Keratinocyte (primary cell): ENCODE results near the gene GPC5. TPM values are rescaled to one million over a fixed set of nuclear protein-coding genes. Genes with fewer than 3 reads are reported as not detected.

Experiments used
- DNase-seq: peaks from one replicate; pipeline ENCODE4 v3.0.0-alpha.2; 2011; ENCODE audit warnings: low read depth, missing footprints, low spot score
- FAIRE-seq: peaks from 2 replicates; lab custom pipeline; 2011; peaks lifted over from hg19 to GRCh38; lab: Jason Lieb, UNC
- H2AFZ ChIP-seq: 2 replicates; pipeline ENCODE4 v1.6.0; 2012; ENCODE audit warnings: low read length, control low read depth, inconsistent platforms; ENCODE audit not compliant: control insufficient read depth
- H3K27ac ChIP-seq: 2 replicates; pipeline ENCODE4 v1.5.1; 2011; ENCODE audit warnings: low read length; ENCODE audit not compliant: control insufficient read depth, insufficient read depth
- H3K27me3 ChIP-seq: 3 replicates; pipeline ENCODE4 v1.6.0; 2011; ENCODE audit warnings: low read length; ENCODE audit not compliant: control insufficient read depth, insufficient read depth; ENCODE audit errors: extremely low read depth
- H3K36me3 ChIP-seq, 2 experiments: 2 replicates in 1 of 2; 3 replicates in 1 of 2; pipeline ENCODE4 v1.5.1; 2011; ENCODE audit warnings: low read length in 2 of 2, mild to moderate bottlenecking in 1 of 2; ENCODE audit not compliant: control insufficient read depth in 2 of 2, insufficient read depth in 2 of 2; ENCODE audit errors: extremely low read depth in 1 of 2
- H3K4me1 ChIP-seq: 3 replicates; pipeline ENCODE4 v1.5.1; 2011; ENCODE audit warnings: low read length; ENCODE audit not compliant: control insufficient read depth, insufficient read depth; ENCODE audit errors: extremely low read depth
- H3K4me2 ChIP-seq: 3 replicates; pipeline ENCODE4 v1.6.0; 2011; ENCODE audit warnings: low read depth, low read length; ENCODE audit not compliant: control insufficient read depth, insufficient read depth; ENCODE audit errors: extremely low read depth
- H3K4me3 ChIP-seq, 3 experiments: fragments of 200-600 bp in 1 of 3; sonication (generic) in 1 of 3; 2 replicates in 2 of 3; 3 replicates in 1 of 3; pipeline ENCODE4 v1.5.1; 2011 to 2016; ENCODE audit warnings: low read length in 3 of 3, mild to moderate bottlenecking in 3 of 3, control low read depth in 2 of 3, inconsistent platforms in 1 of 3, low read depth in 1 of 3, mixed read lengths in 1 of 3, mixed run types in 1 of 3, moderate library complexity in 1 of 3; ENCODE audit not compliant: control insufficient read depth in 2 of 3, insufficient read depth in 2 of 3; ENCODE audit errors: extremely low read depth in 1 of 3
- H3K79me2 ChIP-seq: 2 replicates; pipeline ENCODE4 v1.6.0; 2012; ENCODE audit warnings: low read length; ENCODE audit not compliant: control insufficient read depth, insufficient read depth
- H3K9ac ChIP-seq: 3 replicates; pipeline ENCODE4 v1.6.0; 2011; ENCODE audit warnings: low read length; ENCODE audit not compliant: control insufficient read depth, insufficient read depth; ENCODE audit errors: extremely low read depth
- H3K9me1 ChIP-seq: 3 replicates; pipeline ENCODE4 v1.6.0; 2011; ENCODE audit warnings: low read length; ENCODE audit not compliant: control insufficient read depth, insufficient read depth; ENCODE audit errors: extremely low read depth
- H3K9me3 ChIP-seq: 2 replicates; pipeline ENCODE4 v1.5.1; 2012; ENCODE audit warnings: low read depth, low read length; ENCODE audit not compliant: control insufficient read depth
- H4K20me1 ChIP-seq: 3 replicates; pipeline ENCODE4 v1.6.0; 2011; ENCODE audit warnings: low read length; ENCODE audit not compliant: control insufficient read depth, insufficient read depth; ENCODE audit errors: extremely low read depth
- EZH2 ChIP-seq: IDR thresholded peaks from one replicate; pipeline ENCODE4 v1.6.1; 2012; ENCODE audit warnings: inconsistent platforms, mild to moderate bottlenecking, low read length, moderate library complexity
- dilution Hi-C: fragments of 300-500 bp; cut with MboI; formaldehyde crosslinking; loops from one replicate; pipeline ENCODE4 v1.7.0; 2020; ENCODE audit warnings: low sequenced_read_pairs; ENCODE audit not compliant: extremely low pct_ligation_motif_present
- polyA plus RNA-seq, 5 experiments: library from polyadenylated mRNA; depleted of rRNA in 3 of 5; stranded (reverse) in 3 of 5; stranded (forward) in 1 of 5; unstranded in 1 of 5; fragments of >200 nt; gene quantifications; 1 replicate in 1 of 5; 2 replicates in 3 of 5; 3 replicates in 1 of 5; pipeline versions ENCODE4 v1.2.1 to v1.2.3, GENCODE V29; 2011 to 2012; ENCODE audit warnings: missing spikeins in 2 of 5, low read depth in 1 of 5, low replicate concordance in 1 of 5
- TF ChIP-seq, protein P1 (sequence below), 3 experiments: IDR thresholded peaks in 1 of 3; conservative IDR thresholded peaks in 1 of 3; optimal IDR thresholded peaks in 1 of 3; 2 replicates in 2 of 3; 3 replicates in 1 of 3; pipeline versions ENCODE3 to v1.5.1; 2011; ENCODE audit warnings: low read length in 3 of 3, mild to moderate bottlenecking in 3 of 3, moderate library complexity in 2 of 3, control low read depth in 1 of 3, inconsistent platforms in 1 of 3; ENCODE audit not compliant: insufficient read depth in 2 of 3; ENCODE audit errors: extremely low read depth in 1 of 3

Gene GPC5
- polyA plus RNA-seq, 1 donor (not counting 4 experiments of a cell fraction or from before 2014, with no cell fraction given): 0.10 TPM

DNA sequence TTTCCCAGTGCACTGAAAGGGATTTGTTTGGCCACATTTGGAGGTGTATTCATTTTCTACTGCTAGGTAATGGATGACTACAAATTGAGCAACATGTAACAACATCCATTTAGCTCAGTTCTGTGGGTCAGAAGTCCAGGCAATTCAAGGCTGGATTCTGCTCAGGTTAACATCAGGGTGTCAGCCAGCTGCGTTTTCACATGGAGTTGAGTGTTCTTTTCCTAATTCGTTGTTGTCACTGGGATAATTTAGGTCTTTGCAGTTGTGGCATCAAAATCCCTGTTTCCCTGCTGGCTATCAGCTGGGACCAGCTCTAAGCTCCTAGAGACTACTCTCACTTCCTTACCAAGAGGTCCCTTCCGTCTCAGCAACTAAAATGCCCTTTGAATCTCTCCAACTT lies 25.5 kb upstream of the GPC5 start:
- no peaks in the 10 kb centered on the region for H3K27me3 ChIP-seq
- no peaks in the 10 kb centered on the region for H3K9me3 ChIP-seq
- H3K27ac ChIP-seq: no peak overlapping the region
- DNase-seq (no peak), FAIRE-seq (no peak)
- H3K36me3 ChIP-seq: no peaks in the 10 kb centered on the region
- H3K4me2 ChIP-seq: no peak overlapping the region
- H3K79me2 ChIP-seq: no peaks in the 10 kb centered on the region
- TF ChIP-seq, protein P1, sequence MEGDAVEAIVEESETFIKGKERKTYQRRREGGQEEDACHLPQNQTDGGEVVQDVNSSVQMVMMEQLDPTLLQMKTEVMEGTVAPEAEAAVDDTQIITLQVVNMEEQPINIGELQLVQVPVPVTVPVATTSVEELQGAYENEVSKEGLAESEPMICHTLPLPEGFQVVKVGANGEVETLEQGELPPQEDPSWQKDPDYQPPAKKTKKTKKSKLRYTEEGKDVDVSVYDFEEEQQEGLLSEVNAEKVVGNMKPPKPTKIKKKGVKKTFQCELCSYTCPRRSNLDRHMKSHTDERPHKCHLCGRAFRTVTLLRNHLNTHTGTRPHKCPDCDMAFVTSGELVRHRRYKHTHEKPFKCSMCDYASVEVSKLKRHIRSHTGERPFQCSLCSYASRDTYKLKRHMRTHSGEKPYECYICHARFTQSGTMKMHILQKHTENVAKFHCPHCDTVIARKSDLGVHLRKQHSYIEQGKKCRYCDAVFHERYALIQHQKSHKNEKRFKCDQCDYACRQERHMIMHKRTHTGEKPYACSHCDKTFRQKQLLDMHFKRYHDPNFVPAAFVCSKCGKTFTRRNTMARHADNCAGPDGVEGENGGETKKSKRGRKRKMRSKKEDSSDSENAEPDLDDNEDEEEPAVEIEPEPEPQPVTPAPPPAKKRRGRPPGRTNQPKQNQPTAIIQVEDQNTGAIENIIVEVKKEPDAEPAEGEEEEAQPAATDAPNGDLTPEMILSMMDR (optimal IDR thresholded peaks at IDR 0.05 in 1 of 3, IDR thresholded peaks at IDR 0.05 in 1 of 3, conservative IDR thresholded peaks at IDR 0.05 in 1 of 3; ENCODE audit: extremely low read depth in 1 of 3, insufficient read depth in 2 of 3, low read length in 3 of 3): no peak
- no peak for TF ChIP-seq EZH2
- no peaks in the 10 kb centered on the region for H3K9me1 ChIP-seq
- dilution Hi-C loops: no loop called here
- no peak overlapping the region for H3K9ac ChIP-seq
- no peak overlapping the region for H2AFZ ChIP-seq
- H4K20me1 ChIP-seq: no peaks in the 10 kb centered on the region
- no peak overlapping the region for H3K4me3 ChIP-seq
- H3K4me1 ChIP-seq: peaks cover 9% of the 10 kb centered on the region

DNA sequence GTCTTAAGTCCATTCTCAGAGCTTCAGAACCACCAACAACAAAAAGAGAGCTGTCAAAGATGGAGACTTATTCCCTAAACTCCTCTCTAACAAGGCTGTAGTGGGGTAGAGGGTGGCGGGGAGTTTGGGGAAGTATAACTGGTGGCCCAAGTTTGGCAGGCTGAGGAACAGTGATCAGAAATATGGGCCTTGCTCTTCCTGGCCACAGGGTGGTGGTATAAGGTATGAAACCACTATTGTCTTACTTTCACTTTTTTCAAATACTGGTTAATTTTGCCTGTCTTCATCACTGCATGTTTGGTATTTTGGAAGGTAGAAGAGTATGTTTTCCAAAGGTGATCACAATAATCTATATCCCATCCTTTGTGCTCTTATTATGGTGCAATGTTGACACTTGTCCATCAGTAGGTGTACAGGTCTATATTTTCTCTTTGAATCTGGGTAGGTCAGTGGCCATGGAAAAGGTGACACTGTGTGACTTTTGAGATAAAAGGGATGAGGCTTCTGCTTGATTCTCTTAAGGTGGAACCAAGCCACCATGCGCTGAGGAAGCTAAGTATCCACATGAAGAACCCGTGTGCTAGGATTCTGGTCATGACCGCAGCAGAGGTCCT lies 23.2 kb upstream of the GPC5 start:
- FAIRE-seq (no peak), DNase-seq (no peak)
- H3K79me2 ChIP-seq: no peaks in the 10 kb centered on the region
- H3K4me3 ChIP-seq: no peak overlapping the region
- H3K27ac ChIP-seq: no peak overlapping the region
- H3K9ac ChIP-seq: no peak overlapping the region
- H3K27me3 ChIP-seq: no peaks in the 10 kb centered on the region
- no peak overlapping the region for H2AFZ ChIP-seq
- H3K9me1 ChIP-seq: no peaks in the 10 kb centered on the region
- TF ChIP-seq, protein P1 (optimal IDR thresholded peaks at IDR 0.05 in 1 of 3, IDR thresholded peaks at IDR 0.05 in 1 of 3, conservative IDR thresholded peaks at IDR 0.05 in 1 of 3; ENCODE audit: extremely low read depth in 1 of 3, insufficient read depth in 2 of 3, low read length in 3 of 3): peak; percentile 48 to 63 (median 61)
- TF ChIP-seq EZH2: no peak
- no peaks in the 10 kb centered on the region for H4K20me1 ChIP-seq
- H3K9me3 ChIP-seq: no peaks in the 10 kb centered on the region
- dilution Hi-C loops: no loop called here
- H3K4me1 ChIP-seq: no peaks in the 10 kb centered on the region
- no peaks in the 10 kb centered on the region for H3K36me3 ChIP-seq
- no peak overlapping the region for H3K4me2 ChIP-seq
